Activated CD4-positive, alpha-beta T cell treated with anti-CD3 and anti-CD28 coated beads for 4 hours (primary cell): ENCODE measurements around the gene ENTPD6.
"Not testable (repeated sequence)": the region's sequence is repeated elsewhere in the genome, so short reads cannot be mapped to it uniquely, and the experiment has no call there.

ENCODE experiments used
- DNase-seq, 2 donors: peaks; one replicate each; pipeline ENCODE4 v3.0.0-alpha.2; 2020

The ENTPD6 gene

DNA sequence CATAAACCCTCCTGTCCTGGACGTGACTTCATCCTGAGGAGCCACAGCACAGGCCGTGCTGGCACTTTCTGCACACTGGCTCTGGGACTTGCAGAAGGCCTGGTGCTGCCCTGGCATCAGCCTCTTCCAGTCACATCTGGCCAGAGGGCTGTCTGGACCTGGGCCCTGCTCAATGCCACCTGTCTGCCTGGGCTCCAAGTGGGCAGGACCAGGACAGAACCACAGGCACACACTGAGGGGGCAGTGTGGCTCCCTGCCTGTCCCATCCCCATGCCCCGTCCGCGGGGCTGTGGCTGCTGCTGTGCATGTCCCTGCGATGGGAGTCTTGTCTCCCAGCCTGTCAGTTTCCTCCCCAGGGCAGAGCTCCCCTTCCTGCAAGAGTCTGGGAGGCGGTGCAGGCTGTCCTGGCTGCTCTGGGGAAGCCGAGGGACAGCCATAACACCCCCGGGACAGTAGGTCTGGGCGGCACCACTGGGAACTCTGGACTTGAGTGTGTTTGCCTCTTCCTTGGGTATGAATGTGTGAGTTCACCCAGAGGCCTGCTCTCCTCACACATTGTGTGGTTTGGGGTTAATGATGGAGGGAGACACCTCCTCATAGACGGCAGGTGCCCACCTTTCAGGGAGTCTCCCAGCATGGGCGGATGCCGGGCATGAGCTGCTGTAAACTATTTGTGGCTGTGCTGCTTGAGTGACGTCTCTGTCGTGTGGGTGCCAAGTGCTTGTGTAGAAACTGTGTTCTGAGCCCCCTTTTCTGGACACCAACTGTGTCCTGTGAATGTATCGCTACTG, 30.3 kb downstream of the ENTPD6 start:
- DNase-seq, result no peak

GRCh38 chr20:25226433-25227316, 31.2 kb downstream of the ENTPD6 start:
- no peak for DNase-seq

GRCh38 chr20:25227317-25227831, 31.9 kb downstream of the ENTPD6 start:
- no peak for DNase-seq

DNA sequence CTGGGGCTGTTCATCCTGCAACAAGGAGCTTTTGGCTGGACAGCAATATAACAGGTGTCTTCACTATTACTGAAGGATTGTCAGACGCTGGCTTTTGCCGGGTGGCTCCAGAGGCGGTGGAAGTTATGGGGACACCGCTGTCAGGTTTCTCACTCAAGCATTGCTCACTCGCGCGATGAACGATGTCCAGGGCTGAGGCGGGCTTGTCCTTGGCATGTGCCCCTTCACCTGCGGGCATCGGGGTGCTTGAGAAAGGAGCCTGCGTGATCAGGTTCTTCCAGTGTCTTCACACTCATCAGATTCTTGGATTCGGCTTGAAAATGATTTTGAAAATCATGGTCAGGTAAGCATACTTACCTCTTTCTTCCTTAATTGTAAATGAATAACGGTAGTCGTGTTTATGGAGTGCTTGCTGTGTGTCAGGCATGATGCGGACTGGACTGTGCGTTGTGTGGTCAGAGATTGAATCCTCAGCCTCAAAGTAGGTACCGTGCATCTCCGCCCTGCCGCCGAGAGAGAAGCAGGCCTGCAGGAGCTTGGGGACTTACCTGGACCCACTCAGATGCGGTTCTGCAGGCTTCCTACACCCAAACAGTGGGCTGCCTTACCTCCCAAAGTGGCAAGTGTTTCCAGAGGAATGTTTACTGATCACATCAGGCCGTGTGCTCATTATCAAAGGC, 34.1 kb downstream of the ENTPD6 start:
- no peak for DNase-seq

DNA sequence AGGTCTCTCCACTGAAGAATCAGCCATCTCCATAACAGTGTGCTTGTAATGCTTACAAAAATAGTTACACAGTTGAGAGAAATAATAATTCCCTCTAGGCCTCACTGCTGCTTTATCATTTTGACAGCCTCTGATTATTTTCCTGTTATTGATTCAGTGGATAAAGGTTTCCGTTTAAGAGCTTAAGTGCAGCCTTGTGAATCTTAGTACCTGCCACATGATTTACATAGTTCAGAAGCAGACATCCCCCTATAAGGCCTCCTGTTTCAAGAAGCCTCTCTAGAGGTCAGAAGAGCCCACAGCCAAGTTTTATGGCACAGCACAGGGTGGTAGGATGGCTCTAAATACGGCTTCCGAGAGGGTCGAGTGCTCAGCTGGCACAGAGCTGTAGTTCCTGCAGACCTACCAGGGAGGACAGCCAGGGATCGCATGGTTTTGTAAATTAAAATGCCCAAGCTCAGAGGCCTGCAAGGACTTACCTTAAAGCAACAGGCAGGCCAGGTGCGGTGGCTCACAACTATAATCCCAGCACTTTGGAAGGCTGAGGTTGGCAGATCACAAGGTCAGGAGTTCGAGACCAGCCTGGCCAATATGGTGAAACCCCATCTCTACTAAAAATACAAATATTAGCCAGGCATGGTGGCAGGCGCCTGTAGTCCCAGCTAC, 34.8 kb downstream of the ENTPD6 start:
- no peak for DNase-seq

- DNase-seq, result no peak
Measured at GRCh38 chr20:25233016-25233772, 37.7 kb downstream of the ENTPD6 start.

GRCh38 chr20:25234009-25234849, 38.7 kb downstream of the ENTPD6 start:
- DNase-seq, result not testable (repeated sequence)

- DNase-seq, result no peak
Measured at GRCh38 chr20:25236450-25237304, 41.2 kb downstream of the ENTPD6 start.

GRCh38 chr20:25237610-25238318, 42.3 kb downstream of the ENTPD6 start:
- DNase-seq, result peak; percentile 38 to 49

DNA sequence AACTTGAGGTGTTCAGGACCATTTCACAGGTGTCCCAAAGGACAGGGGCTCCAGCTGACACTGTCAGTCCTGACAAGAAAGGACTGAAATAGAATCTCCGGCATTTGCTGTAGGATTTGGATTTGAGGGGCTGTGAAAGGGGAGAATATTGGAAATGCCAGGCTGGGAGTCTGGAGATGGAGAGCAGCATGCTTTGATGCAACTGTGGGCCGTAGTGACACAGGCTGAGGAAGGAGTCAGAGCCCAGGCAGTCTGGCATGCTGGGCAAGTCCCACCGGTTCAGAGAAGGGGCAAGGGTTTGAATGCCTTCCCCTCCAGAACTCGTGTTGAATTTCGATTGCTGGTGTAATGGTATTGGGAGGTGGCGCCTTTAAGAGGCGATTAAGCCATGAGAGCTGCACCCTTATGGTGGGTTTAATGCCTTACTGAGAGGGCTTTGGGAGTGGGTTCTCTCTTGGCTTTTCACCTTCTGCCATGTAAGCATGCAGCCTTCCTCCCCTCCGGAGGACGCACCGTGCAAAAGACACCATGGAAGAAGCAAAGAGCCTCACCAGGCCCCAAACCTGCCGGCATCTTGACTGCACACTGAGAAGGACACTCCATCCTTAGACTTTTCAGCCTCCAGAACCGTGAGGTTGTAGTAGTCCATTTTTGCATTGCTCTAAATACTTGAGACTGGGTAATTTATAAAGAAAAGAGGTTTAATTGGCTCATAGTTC, 43.0 kb downstream of the ENTPD6 start:
- no peak for DNase-seq

DNA sequence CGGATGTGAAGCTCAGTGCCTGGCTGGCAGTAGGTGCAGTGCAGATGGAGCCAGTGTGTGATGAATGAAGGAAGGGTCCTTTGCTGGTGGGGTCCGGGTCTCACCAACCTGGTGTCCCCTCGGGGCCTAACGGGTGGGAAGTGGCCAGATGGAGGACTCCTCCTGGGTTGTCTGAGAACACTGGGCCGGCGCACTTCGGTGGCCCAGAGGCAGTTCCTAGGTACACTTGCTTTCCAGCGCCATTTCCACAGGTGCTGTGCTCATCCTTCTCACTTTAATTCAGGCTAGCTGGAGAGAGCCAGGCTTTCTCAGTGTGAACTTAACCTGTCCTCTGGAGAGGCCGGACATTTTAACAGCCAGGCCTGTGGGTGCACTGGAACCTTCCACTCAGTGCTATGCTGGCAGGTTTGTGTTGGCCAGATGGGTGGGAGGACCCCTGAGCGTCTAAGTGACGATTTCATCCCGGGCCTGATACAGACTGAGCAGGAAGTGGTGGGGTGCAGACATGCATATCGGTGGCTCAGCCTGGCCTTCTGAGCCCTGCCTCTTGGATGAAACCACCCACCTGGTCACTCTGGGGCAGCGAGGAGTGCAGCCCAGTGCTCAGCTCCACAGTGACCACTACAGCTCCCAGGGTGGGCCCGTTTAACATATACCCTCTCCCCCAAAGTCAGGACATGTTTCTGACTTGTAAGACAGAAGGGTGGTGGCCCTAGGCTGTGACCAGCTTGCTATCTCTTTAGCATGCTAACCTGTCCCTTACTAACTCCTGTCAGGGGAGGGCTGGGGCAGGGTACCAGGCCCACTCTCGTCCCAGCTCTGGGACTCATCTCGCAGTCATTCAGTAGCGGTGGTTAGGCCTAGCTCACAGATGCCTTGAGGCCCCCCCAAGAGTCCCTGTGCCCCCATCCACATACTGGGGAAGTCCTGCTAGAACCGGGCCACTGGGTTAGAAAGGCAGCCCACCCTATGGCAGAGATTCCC, 44.2 kb downstream of the ENTPD6 start:
- DNase-seq, result no peak

DNA sequence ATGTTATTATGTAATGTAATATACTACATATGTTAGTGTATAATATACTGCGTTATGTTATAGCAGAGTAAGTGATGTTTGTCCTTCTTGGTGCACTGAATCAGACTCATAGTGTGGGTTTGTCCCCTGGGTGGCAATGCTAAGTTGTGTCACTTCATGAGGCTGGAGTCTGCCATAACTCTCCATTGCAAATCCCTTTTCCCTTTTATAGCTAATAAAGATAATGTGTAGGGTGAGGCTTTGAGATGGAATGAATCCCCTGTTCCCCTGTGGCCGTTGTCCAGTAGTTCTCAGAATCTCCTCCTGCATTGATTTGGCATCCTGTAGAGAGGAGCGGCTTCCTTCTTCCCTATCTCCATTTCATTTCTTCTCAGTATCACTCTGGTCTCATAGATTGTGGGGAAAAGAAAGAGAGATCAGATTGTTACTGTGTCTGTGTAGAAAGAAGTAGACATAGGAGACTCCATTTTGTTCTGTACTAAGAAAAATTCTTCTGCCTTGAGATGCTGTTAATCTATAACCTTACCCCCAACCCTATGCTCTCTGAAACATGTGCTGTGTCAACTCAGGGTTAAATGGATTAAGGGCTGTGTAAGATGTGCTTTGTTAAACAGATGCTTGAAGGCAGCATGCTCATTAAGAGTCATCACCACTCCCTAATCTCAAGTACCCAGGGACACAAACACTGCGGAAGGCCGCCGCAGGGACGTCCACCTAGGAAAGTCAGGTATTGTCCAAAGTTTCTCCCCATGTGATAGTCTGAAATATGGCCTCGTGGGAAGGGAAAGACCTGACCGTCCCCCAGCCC, 45.5 kb downstream of the ENTPD6 start:
- DNase-seq, result not testable (repeated sequence)

- DNase-seq, result not testable (repeated sequence)
Measured at GRCh38 chr20:25241659-25241955, 46.1 kb downstream of the ENTPD6 start.

DNA sequence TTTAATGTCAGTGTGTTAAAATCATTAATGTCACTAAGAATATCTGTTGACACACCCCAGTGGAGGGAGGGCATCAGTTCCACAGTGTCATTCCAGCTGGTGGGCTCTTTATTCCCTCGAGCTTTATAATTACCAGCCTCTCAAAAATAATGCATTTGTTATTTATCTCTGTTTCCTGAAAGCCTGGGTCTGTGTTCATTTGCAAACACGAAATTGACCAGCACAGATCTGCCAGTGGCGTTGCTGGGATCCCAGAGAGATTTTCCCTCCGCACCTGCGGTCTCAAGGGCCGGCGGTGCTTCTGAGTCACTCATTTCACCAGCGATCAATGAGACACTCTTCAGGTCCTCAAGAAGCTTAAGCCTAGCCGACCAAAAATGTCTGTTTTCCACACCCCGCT, 46.7 kb downstream of the ENTPD6 start:
- no peak for DNase-seq

- no peak for DNase-seq
Measured at GRCh38 chr20:25243416-25243979, 48.0 kb downstream of the ENTPD6 start.

GRCh38 chr20:25244976-25245375, 49.5 kb downstream of the ENTPD6 start:
- no peak for DNase-seq
